GM12873 (cell line): ENCODE data around the gene CHERP.

Experiments used
- CTCF ChIP-seq: IDR thresholded peaks from 2 replicates; pipeline ENCODE4 v1.5.1; 2012; ENCODE audit warnings: low read depth, mild to moderate bottlenecking, moderate library complexity, low read length, control low read depth; ENCODE audit not compliant: insufficient read depth; ENCODE audit errors: missing control alignments

The CHERP gene

GRCh38 chr19:16470541-16470910 is 71.7 kb downstream of the CHERP start:
- no peak for TF ChIP-seq CTCF
